Hindlimb muscle (tissue), 1 donor: ENCODE data around the gene NRROS. TPM values are rescaled to one million over a fixed set of nuclear protein-coding genes. Genes with fewer than 3 reads are reported as not detected.
"Not testable (repeated sequence)": the region's sequence is repeated elsewhere in the genome, so short reads cannot be mapped to it uniquely, and the experiment has no call there.

Source experiments
- DNase-seq: peaks from one replicate; pipeline ENCODE4 v3.0.0-alpha.2; 2013
- polyA plus RNA-seq: library from polyadenylated mRNA; unstranded; fragments of 120-200 nt; gene quantifications from one replicate; pipeline ENCODE4 v1.2.1, GENCODE V29; 2013; ENCODE audit not compliant: insufficient read length

NRROS gene
- 5.7 TPM for polyA plus RNA-seq

DNA sequence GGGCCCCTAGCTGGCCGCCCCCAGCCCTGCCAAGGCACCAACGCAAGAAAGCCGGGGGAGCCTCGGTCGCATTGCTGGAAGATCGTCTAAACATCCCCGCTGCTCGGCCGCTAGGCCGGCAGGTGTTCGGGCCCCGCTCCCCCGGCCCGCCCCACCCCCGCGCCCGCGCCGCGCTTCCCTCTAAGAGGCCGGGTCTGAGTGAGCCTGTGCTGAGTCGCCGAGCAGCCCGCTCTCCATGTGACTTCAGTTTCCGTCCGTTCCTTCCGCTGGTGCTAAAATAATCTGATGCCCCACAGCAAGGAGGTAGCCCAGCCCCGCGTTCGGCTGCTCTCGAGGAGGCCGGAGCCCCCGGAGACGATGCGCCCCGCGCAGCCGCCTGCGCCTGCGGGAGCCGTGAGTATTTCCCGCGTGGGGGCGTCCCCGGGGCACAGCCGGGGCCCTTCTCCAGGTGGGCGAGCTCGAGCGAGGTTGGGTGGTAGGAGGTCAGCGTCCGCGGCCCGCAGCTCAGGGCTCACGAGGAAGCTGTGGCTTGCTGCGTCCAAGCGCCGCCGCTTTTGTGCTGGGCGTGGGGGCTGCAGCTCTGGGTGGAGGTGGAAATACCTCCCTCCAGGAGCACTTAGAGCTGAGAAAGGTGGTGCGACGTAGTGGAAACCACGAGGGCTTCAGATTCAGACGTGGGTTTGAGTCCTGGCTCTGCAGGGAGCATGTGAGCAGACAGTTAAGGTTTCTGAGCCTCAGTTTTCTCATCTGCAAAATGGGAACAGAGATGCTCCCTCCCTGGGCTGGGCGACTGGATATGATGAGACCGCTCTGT lies at the start of gene NRROS:
Gene NRROS (plus strand): TSS at position 212 of the 814 bp plus-strand sequence. CDS start 14,846 bp downstream, outside the sequence.
- DNase-seq = peak; percentile 73

DNA sequence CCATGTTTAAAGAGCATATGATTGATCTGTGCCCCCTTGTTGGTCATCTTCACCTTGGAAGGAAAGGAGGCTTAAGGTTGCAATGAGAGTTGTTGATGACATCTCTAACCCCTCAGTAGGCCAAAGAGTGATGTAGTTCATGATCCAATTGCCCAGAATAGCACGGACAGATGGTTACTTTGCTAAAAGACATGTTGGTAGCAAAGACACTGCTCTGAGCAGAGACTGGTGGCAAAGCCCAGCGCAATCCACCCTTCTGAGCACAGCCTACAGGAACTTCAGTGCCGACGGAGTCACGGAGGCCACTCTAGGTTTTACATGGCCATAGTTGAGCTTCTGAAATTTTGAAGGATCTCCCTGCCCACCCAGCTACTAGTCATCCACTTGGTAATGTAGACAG lies 49.2 kb upstream of the NRROS start:
- no peak for DNase-seq

DNA sequence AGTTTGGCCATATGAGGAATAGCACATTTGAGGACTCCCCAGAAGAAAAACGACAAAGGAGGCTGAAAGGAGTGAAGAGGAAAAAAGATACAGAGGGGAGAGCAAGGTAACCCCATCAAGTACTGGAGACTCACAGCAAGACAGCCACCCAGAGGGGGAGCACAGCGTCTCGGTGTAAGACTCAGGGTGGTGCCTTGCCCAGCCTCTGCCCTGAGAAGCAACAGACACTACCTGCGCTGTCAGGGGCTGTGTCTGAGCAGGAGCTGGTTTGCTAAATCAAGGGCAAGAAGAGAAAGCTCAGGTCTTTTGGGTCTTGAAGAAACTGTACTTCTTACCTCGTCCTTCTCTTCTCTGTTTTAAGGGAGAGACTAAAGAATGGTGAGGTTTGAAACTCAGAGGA lies 43.1 kb upstream of the NRROS start:
- DNase-seq = no peak

GRCh38 chr3:196597971-196598733 lies 41.3 kb upstream of the NRROS start:
- not testable (repeated sequence) for DNase-seq

DNA sequence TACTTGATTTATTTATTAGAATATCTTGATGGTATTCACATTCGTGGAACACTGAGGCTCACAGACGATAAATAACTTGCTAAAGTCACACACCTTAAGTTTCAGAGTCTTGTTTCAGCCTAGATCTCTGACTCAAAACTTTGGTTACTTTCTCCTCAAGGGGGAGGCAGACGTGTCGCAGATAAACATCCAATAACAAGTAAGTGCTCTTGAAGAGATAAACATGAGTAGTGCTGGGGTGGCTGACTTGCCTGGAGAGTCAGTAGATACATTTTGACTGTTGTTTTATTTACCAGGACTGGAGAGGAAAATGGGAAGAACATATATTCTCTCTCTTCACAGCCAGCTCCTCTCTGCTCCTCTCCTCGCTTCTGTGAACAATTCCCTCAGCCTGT lies 39.8 kb upstream of the NRROS start:
- no peak for DNase-seq

- no peak for DNase-seq
Measured at GRCh38 chr3:196600359-196600758, 39.1 kb upstream of the NRROS start.

DNA sequence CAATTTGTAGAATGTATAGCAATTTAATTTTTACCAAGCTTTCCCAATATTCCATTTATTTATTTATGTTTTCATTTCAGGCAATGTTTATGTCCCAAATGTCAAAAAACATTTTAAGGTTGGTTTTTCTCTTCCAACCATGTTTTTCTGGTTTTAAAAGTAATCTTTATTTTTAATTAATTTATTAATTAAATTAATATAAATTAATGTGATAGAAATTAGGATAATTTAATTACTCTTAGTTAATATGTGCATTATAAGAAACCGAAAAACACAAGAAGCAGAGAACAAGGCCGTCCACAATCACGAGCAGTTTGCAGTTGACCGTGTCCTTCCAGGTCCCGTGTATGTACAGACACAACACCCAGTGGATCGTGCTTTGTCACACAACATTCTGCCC lies 36.8 kb upstream of the NRROS start:
- DNase-seq = no peak

GRCh38 chr3:196603683-196604082 lies 35.8 kb upstream of the NRROS start:
- DNase-seq = no peak

- DNase-seq = no peak
Measured at GRCh38 chr3:196604548-196604947, 34.9 kb upstream of the NRROS start.

DNA sequence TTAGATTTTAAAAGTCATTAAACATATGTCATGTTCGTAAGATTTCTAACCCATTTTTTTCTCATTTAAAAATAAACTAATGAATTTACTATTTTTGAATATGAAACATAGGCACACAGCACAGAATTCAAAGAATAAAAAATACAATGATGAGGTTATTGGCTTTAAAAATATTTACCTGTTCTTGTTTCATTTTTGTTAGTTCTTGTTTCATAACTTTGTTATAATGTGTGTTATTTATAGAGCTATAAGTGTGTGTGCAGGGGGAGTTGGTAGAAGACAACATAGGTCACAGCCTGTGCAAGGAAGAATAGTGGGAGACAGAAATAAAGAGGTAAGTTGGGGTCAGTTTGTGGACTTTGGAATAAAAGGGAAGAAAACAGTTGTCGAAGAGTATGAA lies 30.8 kb upstream of the NRROS start:
- DNase-seq = no peak

GRCh38 chr3:196609343-196609775 lies 30.1 kb upstream of the NRROS start:
- DNase-seq = peak; percentile 68

- DNase-seq = no peak
Measured at GRCh38 chr3:196609805-196610515, 29.5 kb upstream of the NRROS start.

GRCh38 chr3:196611761-196612483 lies 27.6 kb upstream of the NRROS start:
- no peak for DNase-seq

GRCh38 chr3:196615234-196615633 lies 24.3 kb upstream of the NRROS start:
- DNase-seq = not testable (repeated sequence)

DNA sequence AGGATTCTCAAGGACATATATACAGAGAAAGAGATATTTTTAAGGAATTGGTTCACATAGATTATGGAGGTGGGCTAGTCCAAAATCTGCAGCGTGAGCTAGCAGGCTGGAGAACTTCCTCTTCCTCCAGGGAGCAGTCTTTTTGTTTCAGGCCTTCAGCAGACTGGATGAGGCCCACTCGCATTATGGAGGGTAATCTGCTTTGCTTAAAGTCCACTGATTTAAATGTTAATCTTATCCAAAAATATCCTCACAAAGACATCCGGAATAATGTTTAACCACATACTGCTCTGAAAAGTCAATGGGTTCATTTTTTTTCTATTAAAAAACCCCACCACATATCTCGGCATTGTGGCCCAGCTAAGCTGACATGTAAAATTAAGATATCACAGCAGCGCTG lies 22.2 kb upstream of the NRROS start:
- no peak for DNase-seq

GRCh38 chr3:196619223-196619622 lies 20.3 kb upstream of the NRROS start:
- no peak for DNase-seq

- DNase-seq = not testable (repeated sequence)
Measured at GRCh38 chr3:196619627-196620026, 19.9 kb upstream of the NRROS start.

- no peak for DNase-seq
Measured at GRCh38 chr3:196620161-196620604, 19.3 kb upstream of the NRROS start.

DNA sequence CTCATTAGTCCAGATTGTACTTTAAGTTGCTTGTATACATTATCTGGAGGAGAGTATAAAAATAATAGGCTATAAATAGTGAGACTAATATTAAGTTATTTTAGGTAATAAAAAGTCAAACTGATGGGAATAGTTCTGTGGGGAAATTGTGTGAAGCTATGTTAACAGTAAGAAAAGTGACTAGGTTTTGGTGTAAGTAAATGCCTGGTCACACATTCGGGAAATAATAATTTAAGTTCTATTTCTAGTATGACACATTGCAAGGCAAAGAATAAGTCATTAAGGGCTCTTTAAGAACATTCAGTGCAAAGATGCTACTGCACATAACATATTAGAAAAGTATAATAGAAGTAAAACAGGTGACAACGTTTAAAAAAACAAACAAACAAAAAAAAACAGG lies 18.8 kb upstream of the NRROS start:
- no peak for DNase-seq

DNA sequence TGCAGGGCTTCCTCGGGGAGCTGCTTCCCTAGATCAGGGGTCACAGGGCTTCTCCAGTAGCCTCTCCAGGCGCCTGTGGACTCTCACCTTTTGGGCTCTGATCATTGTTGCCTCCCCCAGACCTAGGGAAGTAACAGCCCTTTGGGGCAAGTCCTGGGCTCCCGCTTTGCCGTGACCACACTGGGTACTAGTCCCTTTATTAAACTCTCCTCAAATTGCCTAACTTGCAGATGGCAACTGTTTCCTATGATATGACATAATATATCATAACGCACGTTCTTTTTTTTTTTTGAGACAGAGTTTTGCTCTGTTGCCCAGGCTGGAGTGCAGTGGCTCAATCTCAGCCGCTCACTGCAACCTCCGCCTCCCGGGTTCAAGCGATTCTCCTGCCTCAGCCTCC lies 17.9 kb upstream of the NRROS start:
- DNase-seq = no peak

- no peak for DNase-seq
Measured at GRCh38 chr3:196624067-196624790, 15.3 kb upstream of the NRROS start.

- DNase-seq = no peak
Measured at GRCh38 chr3:196624907-196625306, 14.6 kb upstream of the NRROS start.
